Measurements from ENCODE around the gene BAHCC1. TPM values are rescaled to one million over a fixed set of nuclear protein-coding genes. Genes with fewer than 3 reads are reported as not detected.

BAHCC1 gene
- total and polyA plus RNA-seq, 2 donors (not counting 3 experiments of a cell fraction or from before 2014, with no cell fraction given): 4.7 to 11.6 TPM

GRCh38 chr17:81384929-81385319, 10.3 kb upstream of the BAHCC1 start:
- Histone ChIP-seq H3K9me1 (replicated peaks; ENCODE audit: control insufficient read depth, extremely low read depth, insufficient read depth, low read length) (no peaks in the 10 kb centered on the region), H3K27me3 (ENCODE audit: control insufficient read depth in 2 of 2, insufficient read depth in 2 of 2, low read length in 2 of 2) (no peaks in the 10 kb centered on the region), H4K20me1 (replicated peaks; ENCODE audit: control insufficient read depth, extremely low read depth, insufficient read depth, low read length) (no peaks in the 10 kb centered on the region), H3K36me3 (ENCODE audit: control insufficient read depth in 2 of 2, extremely low read depth in 1 of 2, insufficient read depth in 2 of 2, low read length in 2 of 2) (no peaks in the 10 kb centered on the region), H3K9ac (replicated peaks; ENCODE audit: extremely low read depth, insufficient read depth, low read length) (no peak overlapping the region), H3K27ac (ENCODE audit: insufficient read depth, low read depth, low read length) (no peak overlapping the region), H3K4me1 (ENCODE audit: control insufficient read depth, extremely low read depth, insufficient read depth, low read length) (peaks cover 14% of the 10 kb centered on the region), H3K4me3 (replicated peaks in 1 of 3; ENCODE audit: insufficient read depth in 1 of 3, low read depth in 1 of 3, low read length in 3 of 3) (no peak overlapping the region), H2AFZ (ENCODE audit: low read depth, low read length) (no peak overlapping the region), H3K9me3 (replicated peaks; ENCODE audit: control insufficient read depth, insufficient read depth, low read length) (no peaks in the 10 kb centered on the region), H3K79me2 (ENCODE audit: control insufficient read depth, insufficient read depth, low read length) (no peaks in the 10 kb centered on the region), H3K4me2 (ENCODE audit: insufficient read depth, low read length) (no peak overlapping the region)
- DNase-seq (ENCODE audit: low read depth, low spot score) (no peak), FAIRE-seq (no peak)
- dilution Hi-C loops (cut with MboI; ENCODE audit: extremely low pct_ligation_motif_present, low sequenced_read_pairs): no loop called here
- no TSS peak for BruUV-seq (replicated peaks)
- ChIA-PET POLR2A (no interaction called here), CTCF (interaction anchor here (1.0 to 1.5 kb wide), 3 partner anchors 12 to 100 kb away, joined by 3 to 7 read pairs (median 5); no protein-coding TSS in a partner anchor)
- TF ChIP-seq, protein P1, sequence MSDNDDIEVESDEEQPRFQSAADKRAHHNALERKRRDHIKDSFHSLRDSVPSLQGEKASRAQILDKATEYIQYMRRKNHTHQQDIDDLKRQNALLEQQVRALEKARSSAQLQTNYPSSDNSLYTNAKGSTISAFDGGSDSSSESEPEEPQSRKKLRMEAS (IDR thresholded peaks at IDR 0.05; ENCODE audit: insufficient read depth, insufficient read length): no peak
- TF ChIP-seq FOS (IDR thresholded peaks at IDR 0.05; ENCODE audit: borderline replicate concordance, insufficient read depth, low read length) (no peak), CTCF (IDR thresholded peaks at IDR 0.05; ENCODE audit: extremely low read depth in 1 of 2, insufficient read depth in 1 of 2, low read depth in 1 of 2, low read length in 2 of 2) (no peak), GATA2 (IDR thresholded peaks at IDR 0.05; ENCODE audit: insufficient read depth, insufficient read length, low read depth, low read length) (no peak), JUN (IDR thresholded peaks at IDR 0.05; ENCODE audit: borderline replicate concordance, insufficient read depth, insufficient read length, low read depth) (no peak), MYC (IDR thresholded peaks at IDR 0.05; ENCODE audit: low read depth, low read length) (no peak), POLR2AphosphoS5 (IDR thresholded peaks at IDR 0.05; ENCODE audit: insufficient read depth, low read depth, low read length) (no peak), EZH2 (IDR thresholded peaks at IDR 0.05; ENCODE audit: borderline replicate concordance, low read depth, low read length, severe bottlenecking) (no peak)
- intact Hi-C loops (cut with micrococcal nuclease): no loop called here

Measured in endothelial cell of umbilical vein (primary cell).